GM19395 (cell line): ENCODE measurements around the gene SFTPB.
"Not testable (repeated sequence)": the region's sequence is repeated elsewhere in the genome, so short reads cannot be mapped to it uniquely, and the experiment has no call there.

ENCODE experiments used
- ATAC-seq: cut with Tn5 transposase; IDR thresholded peaks from one replicate; pipeline ENCODE4 v1.9.1; 2021; ENCODE audit warnings: mild to moderate bottlenecking, moderate library complexity; ENCODE audit not compliant: unreplicated experiment

The SFTPB gene

GRCh38 chr2:85614757-85615156 is 53.2 kb downstream of the SFTPB start:
- ATAC-seq, result not testable (repeated sequence)

- ATAC-seq, result no peak
Observed at GRCh38 chr2:85613717-85614515, 54.1 kb downstream of the SFTPB start.

- peak; percentile 74 for ATAC-seq
Observed at GRCh38 chr2:85611705-85612587, 56.1 kb downstream of the SFTPB start, which contains the start of gene C2orf68. Gene C2orf68, minus strand, starts transcription at chr2:85612066. Its CDS starts 82 bp downstream, at chr2:85611984.

GRCh38 chr2:85611217-85611704 is 56.7 kb downstream of the SFTPB start:
- ATAC-seq, result no peak
